Suprapubic skin (tissue), 4 donors: ENCODE measurements around the gene ASF1B. TPM values are rescaled to one million over a fixed set of nuclear protein-coding genes. Genes with fewer than 3 reads are reported as not detected.
A peak's percentile ranks its signal among the peaks of the same experiment; 100 is the strongest.
"Not testable (repeated sequence)": the region's sequence is repeated elsewhere in the genome, so short reads cannot be mapped to it uniquely, and the experiment has no call there.

ENCODE experiments used
- DNase-seq, 2 donors: peaks; one replicate each; pipeline ENCODE4 v3.0.0-alpha.2; 2019; ENCODE audit warnings: low spot score in 2 of 2
- H3K27ac ChIP-seq: fragments of 200-600 bp; sonication (generic); one replicate; pipeline ENCODE4 v1.5.1; 2019
- H3K27me3 ChIP-seq: fragments of 200-600 bp; sonication (generic); one replicate; pipeline ENCODE4 v1.5.1; 2019
- H3K36me3 ChIP-seq: fragments of 200-600 bp; sonication (generic); one replicate; pipeline ENCODE4 v1.5.1; 2019
- H3K4me1 ChIP-seq: fragments of 200-600 bp; sonication (generic); one replicate; pipeline ENCODE4 v1.5.1; 2019
- H3K4me3 ChIP-seq: fragments of 200-600 bp; sonication (generic); one replicate; pipeline ENCODE4 v1.5.1; 2019; ENCODE audit warnings: mild to moderate bottlenecking
- H3K9me3 ChIP-seq: fragments of 200-600 bp; sonication (generic); one replicate; pipeline ENCODE4 v1.5.1; 2019
- EP300 ChIP-seq: sonication (generic); formaldehyde crosslinking; IDR thresholded peaks from one replicate; pipeline ENCODE4 v1.6.1; 2017; ENCODE audit warnings: antibody characterized with exemption
- POLR2A ChIP-seq, 2 donors: fragments of 450-650 bp; IDR thresholded peaks; one replicate each; pipeline ENCODE4 v1.6.1; 2017; ENCODE audit warnings: antibody characterized with exemption in 2 of 2, mild to moderate bottlenecking in 2 of 2, moderate library complexity in 2 of 2
- POLR2AphosphoS5 ChIP-seq, 3 donors: sonication (generic); formaldehyde crosslinking; IDR thresholded peaks; one replicate each; pipeline ENCODE4 v1.6.1; 2017; ENCODE audit warnings: antibody characterized with exemption in 3 of 3
- WGBS: methylation state at CpG from one replicate; pipeline ENCODE4 v1.1.5; 2018; 5-methylcytosine and 5-hydroxymethylcytosine counted together
- total RNA-seq, 4 donors: library from RNA; depleted of rRNA; stranded (reverse); fragments of >200 nt; gene quantifications; one replicate each; pipeline ENCODE4 v1.1.0, GENCODE V29; 2016
- TF ChIP-seq, protein P1 (sequence below), 2 donors: fragments of 200-600 bp in 1 of 2; fragments of 450-650 bp in 1 of 2; sonication (generic) in 1 of 2; IDR thresholded peaks; one replicate each; pipeline ENCODE4 v1.5.1; 2016 to 2019; ENCODE audit warnings: antibody characterized with exemption in 2 of 2, mild to moderate bottlenecking in 1 of 2, moderate library complexity in 1 of 2

ASF1B gene
- total RNA-seq, 4 donors from 2014 or later: 3.4 to 8.8 (median 7.8) TPM

DNA sequence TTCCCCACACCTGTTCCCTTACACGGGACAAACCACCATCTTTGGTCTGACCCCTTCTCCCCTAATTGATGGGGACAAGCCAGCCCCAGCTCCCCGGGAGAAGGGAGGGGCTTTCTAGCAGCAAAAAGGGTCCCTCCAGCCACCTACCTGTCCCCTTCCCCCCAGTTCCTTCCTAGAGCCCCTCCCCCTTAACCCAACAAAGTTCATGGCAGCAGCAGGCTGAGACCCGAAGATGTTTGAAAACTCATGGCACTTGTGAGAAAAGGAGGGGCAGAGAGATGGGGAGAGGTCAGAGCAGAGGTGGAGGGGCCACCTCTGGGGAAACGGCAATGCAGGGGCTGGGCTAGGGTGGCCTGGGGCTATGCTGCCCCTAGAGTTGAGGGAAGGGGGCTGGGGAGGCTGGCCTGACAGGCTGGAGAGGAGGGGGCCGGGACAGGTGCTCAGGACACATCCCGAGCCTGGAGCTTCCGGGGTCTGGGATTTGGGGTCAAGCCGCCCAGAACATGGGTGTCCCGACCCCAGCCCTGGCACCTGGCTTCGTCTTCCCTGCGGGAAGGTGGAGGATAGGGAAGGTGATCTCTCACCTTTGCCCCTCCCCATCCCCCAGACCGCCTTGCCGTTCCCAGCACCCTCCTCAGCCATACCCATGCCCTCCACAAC, 12.5 kb upstream of the ASF1B start:
- H3K27ac ChIP-seq: peak overlapping the region; percentile 56
- H3K4me3 ChIP-seq: peak overlapping the region; percentile 36
- peaks cover 37% of the 10 kb centered on the region for H3K4me1 ChIP-seq
- H3K9me3 ChIP-seq: no peaks in the 10 kb centered on the region
- peaks cover 17% of the 10 kb centered on the region for H3K36me3 ChIP-seq
- DNase-seq: no peak
- no peaks in the 10 kb centered on the region for H3K27me3 ChIP-seq
- 50% methylated on average over 8 of the region's 13 CpGs for WGBS
- no peak for TF ChIP-seq POLR2AphosphoS5 (IDR thresholded peaks at IDR 0.05)
- no peak for TF ChIP-seq EP300
- no peak for TF ChIP-seq POLR2A (IDR thresholded peaks at IDR 0.05)
- TF ChIP-seq, protein P1, sequence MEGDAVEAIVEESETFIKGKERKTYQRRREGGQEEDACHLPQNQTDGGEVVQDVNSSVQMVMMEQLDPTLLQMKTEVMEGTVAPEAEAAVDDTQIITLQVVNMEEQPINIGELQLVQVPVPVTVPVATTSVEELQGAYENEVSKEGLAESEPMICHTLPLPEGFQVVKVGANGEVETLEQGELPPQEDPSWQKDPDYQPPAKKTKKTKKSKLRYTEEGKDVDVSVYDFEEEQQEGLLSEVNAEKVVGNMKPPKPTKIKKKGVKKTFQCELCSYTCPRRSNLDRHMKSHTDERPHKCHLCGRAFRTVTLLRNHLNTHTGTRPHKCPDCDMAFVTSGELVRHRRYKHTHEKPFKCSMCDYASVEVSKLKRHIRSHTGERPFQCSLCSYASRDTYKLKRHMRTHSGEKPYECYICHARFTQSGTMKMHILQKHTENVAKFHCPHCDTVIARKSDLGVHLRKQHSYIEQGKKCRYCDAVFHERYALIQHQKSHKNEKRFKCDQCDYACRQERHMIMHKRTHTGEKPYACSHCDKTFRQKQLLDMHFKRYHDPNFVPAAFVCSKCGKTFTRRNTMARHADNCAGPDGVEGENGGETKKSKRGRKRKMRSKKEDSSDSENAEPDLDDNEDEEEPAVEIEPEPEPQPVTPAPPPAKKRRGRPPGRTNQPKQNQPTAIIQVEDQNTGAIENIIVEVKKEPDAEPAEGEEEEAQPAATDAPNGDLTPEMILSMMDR (IDR thresholded peaks at IDR 0.05): no peak

DNA sequence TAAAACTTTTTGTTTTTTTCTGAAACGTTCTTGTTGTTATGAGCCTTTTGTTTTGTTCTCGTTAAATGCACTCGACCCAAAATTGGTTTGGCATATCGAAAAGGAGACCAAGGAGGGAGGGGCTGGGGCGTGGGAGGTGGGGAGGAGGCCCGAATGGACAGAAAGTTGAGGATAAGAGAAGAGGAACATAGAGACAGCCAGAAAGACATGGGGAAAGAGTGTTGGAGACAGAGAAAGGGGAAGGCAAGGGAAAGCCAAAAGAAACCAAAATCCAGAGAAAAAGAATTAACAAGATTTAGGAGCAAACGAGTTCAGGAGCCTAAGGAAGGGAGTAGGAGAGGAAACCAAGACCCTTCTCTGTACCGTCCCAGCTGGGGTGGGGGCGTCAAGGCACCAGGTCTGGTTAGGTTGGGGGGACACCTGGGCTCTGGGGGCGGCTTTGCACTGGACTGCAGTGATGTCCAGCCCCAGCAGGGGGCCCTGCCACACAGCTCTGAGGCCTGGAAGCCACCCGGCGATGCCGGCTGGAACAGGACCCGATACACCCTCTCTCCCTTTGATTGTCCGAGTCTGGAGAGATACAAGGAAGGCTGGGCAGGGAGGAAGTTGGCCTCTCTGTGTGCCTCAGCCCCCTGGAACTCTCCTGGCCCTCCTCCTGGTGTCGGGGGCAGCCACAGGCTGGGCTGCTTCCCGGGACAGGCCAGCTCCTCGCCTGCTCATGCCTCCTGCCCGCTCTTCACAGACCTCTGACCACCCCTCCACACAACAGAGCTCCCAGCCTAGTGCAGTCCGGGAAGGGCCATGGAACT, 11.6 kb upstream of the ASF1B start:
- peaks cover 37% of the 10 kb centered on the region for H3K4me1 ChIP-seq
- H3K9me3 ChIP-seq: no peaks in the 10 kb centered on the region
- peaks cover 17% of the 10 kb centered on the region for H3K36me3 ChIP-seq
- DNase-seq: no peak
- H3K27me3 ChIP-seq: no peaks in the 10 kb centered on the region
- no peak overlapping the region for H3K4me3 ChIP-seq
- no peak for TF ChIP-seq POLR2A (IDR thresholded peaks at IDR 0.05)
- TF ChIP-seq, protein P1 (IDR thresholded peaks at IDR 0.05): peak; percentile 70 to 75
- peak overlapping the region; percentile 24 for H3K27ac ChIP-seq
- 47% methylated on average over 15 of the region's 20 CpGs for WGBS

DNA sequence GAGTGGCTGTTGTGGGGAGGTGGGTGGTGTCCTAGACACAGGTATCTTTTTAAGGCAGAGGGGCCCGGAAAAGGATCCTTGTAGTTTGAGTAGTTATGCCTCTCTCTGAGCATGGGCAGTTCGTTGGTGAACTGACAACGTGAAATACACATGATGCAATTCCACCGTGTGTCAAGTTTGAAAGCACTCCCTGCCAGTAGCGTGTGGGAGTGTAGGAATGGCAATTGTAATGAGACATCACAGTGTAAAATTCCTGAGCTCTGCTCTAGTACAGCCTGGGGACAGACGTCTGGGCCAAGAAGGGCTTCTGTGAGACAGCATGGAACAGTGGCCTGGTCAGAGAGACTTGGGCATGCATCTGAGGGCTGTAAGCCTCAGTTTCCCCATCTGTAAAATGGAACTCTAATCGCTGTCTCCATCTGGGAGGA, 10.4 kb upstream of the ASF1B start:
- Histone ChIP-seq H3K27ac (no peak overlapping the region), H3K36me3 (peaks cover 5% of the 10 kb centered on the region), H3K4me3 (no peak overlapping the region), H3K4me1 (peaks cover 37% of the 10 kb centered on the region), H3K27me3 (no peaks in the 10 kb centered on the region), H3K9me3 (no peaks in the 10 kb centered on the region)
- no peak for DNase-seq
- 56% methylated on average over 7 of the region's 7 CpGs for WGBS
- TF ChIP-seq POLR2A (IDR thresholded peaks at IDR 0.05): no peak
- no peak for TF ChIP-seq EP300
- TF ChIP-seq, protein P1 (IDR thresholded peaks at IDR 0.05): no peak
- TF ChIP-seq POLR2AphosphoS5 (IDR thresholded peaks at IDR 0.05): no peak

DNA sequence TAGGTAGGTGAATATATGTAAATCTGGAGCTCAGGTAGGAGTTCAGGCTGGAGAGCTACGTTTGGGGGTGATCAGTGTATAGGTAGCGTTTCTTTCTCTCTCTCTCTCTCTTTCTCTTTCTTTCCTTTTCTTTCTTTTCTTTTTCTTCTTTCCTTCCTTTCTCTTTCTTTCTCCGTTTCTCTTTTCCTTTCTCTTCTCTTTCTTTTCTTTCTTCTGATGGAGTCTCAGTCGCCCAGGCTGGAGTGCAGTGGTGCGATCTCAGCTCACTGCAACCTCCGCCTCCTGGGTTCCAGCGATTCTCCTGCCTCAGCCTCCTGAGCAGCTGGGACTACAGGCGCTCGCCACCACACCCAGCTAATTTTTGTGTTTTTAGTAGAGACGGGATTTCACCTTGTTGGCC, 9.8 kb upstream of the ASF1B start:
- H3K27me3 ChIP-seq, H3K36me3 ChIP-seq, H3K27ac ChIP-seq, H3K9me3 ChIP-seq, H3K4me3 ChIP-seq, DNase-seq: not testable (repeated sequence)
- 96% methylated on average over 10 of the region's 10 CpGs for WGBS
- peaks cover 37% of the 10 kb centered on the region for H3K4me1 ChIP-seq

DNA sequence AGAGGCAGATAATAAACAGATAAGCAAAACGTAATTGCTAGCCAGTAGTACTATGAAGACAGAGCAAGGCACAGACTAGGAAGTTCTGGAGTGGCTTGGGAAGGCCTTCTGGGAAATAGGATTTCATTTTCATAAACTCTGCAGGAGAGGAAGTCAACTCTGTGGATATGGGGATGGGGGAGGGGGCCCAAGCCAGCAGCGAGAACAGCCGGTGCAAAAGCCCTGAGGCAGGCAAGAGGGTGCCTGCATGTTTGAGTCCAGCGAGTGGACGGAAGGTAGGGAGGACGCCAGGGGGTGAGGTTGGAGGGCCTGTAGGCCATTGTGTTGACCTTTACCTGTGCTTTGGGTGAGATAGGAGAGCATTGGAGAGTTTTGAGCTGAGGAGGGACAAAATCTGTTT, 9.0 kb upstream of the ASF1B start:
- no peaks in the 10 kb centered on the region for H3K36me3 ChIP-seq
- TF ChIP-seq, protein P1 (IDR thresholded peaks at IDR 0.05): no peak
- TF ChIP-seq POLR2AphosphoS5 (IDR thresholded peaks at IDR 0.05) (no peak), EP300 (no peak), POLR2A (IDR thresholded peaks at IDR 0.05) (no peak)
- no peaks in the 10 kb centered on the region for H3K9me3 ChIP-seq
- no peaks in the 10 kb centered on the region for H3K27me3 ChIP-seq
- no peak overlapping the region for H3K27ac ChIP-seq
- DNase-seq: no peak
- no peak overlapping the region for H3K4me3 ChIP-seq
- 86% methylated on average over 6 of the region's 6 CpGs for WGBS
- peaks cover 34% of the 10 kb centered on the region for H3K4me1 ChIP-seq
